ENCODE data around the gene NAALADL2. TPM values are rescaled to one million over a fixed set of nuclear protein-coding genes. Genes with fewer than 3 reads are reported as not detected.

NAALADL2 gene
- total RNA-seq, 5 donors from 2014 or later (not counting 1 experiment from before 2014, with no cell fraction given): 0.13 to 1.4 (median 0.36) TPM; not detected in 1

- WGBS (ENCODE audit: insufficient coverage): no CpG with 5 or more reads among the region's 3 CpGs
- Histone ChIP-seq H3K36me3 (ENCODE audit: control insufficient read depth in 2 of 2, extremely low read depth in 1 of 2, insufficient read depth in 1 of 2, low read length in 1 of 2) (no peaks in the 10 kb centered on the region), H3K9me3 (no peaks in the 10 kb centered on the region), H3K4me3 (ENCODE audit: control insufficient read depth in 1 of 2, extremely low read depth in 1 of 2, low read length in 1 of 2) (no peak overlapping the region), H3K27me3 (replicated peaks in 1 of 2; ENCODE audit: control insufficient read depth in 2 of 2, extremely low read depth in 1 of 2, insufficient read depth in 2 of 2, low read length in 1 of 2) (no peaks in the 10 kb centered on the region), H3K4me1 (ENCODE audit: control insufficient read depth in 1 of 2, extremely low read depth in 1 of 2, insufficient read depth in 2 of 2, low read length in 2 of 2) (no peaks in the 10 kb centered on the region), H3K27ac (ENCODE audit: low read length) (no peak overlapping the region)
- H3K27me3 Mint-ChIP-seq: no peaks in the 10 kb centered on the region
- H3K4me1 Mint-ChIP-seq: no peaks in the 10 kb centered on the region
- H3K27ac Mint-ChIP-seq: no peak overlapping the region
- H3K4me3 Mint-ChIP-seq: no peak overlapping the region
- ATAC-seq (replicated peaks in 1 of 4) (no peak), DNase-seq (no peak)
- CTCF ChIA-PET: no interaction called here
- H3K9me3 Mint-ChIP-seq: peaks cover 0 to 11% (median 9%) of the 10 kb centered on the region in 3 donors
- POLR2A ChIA-PET: interaction anchor here in 1 of 2 donors (0.7 kb wide), 1 partner anchor 17 kb away, joined by 3 read pairs; no protein-coding TSS in a partner anchor
- H3K36me3 Mint-ChIP-seq: no peaks in the 10 kb centered on the region
These were observed 796.2 kb downstream of the NAALADL2 start for GRCh38 chr3:175655351-175655750.

- Mint-ChIP-seq H3K27me3 (no peaks in the 10 kb centered on the region), H3K27ac (no peak overlapping the region), H3K36me3 (no peaks in the 10 kb centered on the region), H3K4me3 (no peak overlapping the region), H3K4me1 (no peaks in the 10 kb centered on the region), H3K9me3 (peaks cover 0 to 12% (median 11%) of the 10 kb centered on the region in 3 donors)
- Histone ChIP-seq H3K27me3 (replicated peaks in 1 of 2; ENCODE audit: control insufficient read depth in 2 of 2, extremely low read depth in 1 of 2, insufficient read depth in 2 of 2, low read length in 1 of 2) (no peaks in the 10 kb centered on the region), H3K27ac (ENCODE audit: low read length) (no peak overlapping the region), H3K4me3 (ENCODE audit: control insufficient read depth in 1 of 2, extremely low read depth in 1 of 2, low read length in 1 of 2) (no peak overlapping the region), H3K9me3 (no peaks in the 10 kb centered on the region), H3K4me1 (ENCODE audit: control insufficient read depth in 1 of 2, extremely low read depth in 1 of 2, insufficient read depth in 2 of 2, low read length in 2 of 2) (no peaks in the 10 kb centered on the region), H3K36me3 (ENCODE audit: control insufficient read depth in 2 of 2, extremely low read depth in 1 of 2, insufficient read depth in 1 of 2, low read length in 1 of 2) (no peaks in the 10 kb centered on the region)
- POLR2A ChIA-PET: no interaction called here
- ATAC-seq (replicated peaks in 1 of 4) (no peak), DNase-seq (no peak)
- WGBS (ENCODE audit: insufficient coverage): no CpG with 5 or more reads among the region's 1 CpG
- CTCF ChIA-PET: no interaction called here
These were observed 797.3 kb downstream of the NAALADL2 start for GRCh38 chr3:175656461-175656860.

DNA sequence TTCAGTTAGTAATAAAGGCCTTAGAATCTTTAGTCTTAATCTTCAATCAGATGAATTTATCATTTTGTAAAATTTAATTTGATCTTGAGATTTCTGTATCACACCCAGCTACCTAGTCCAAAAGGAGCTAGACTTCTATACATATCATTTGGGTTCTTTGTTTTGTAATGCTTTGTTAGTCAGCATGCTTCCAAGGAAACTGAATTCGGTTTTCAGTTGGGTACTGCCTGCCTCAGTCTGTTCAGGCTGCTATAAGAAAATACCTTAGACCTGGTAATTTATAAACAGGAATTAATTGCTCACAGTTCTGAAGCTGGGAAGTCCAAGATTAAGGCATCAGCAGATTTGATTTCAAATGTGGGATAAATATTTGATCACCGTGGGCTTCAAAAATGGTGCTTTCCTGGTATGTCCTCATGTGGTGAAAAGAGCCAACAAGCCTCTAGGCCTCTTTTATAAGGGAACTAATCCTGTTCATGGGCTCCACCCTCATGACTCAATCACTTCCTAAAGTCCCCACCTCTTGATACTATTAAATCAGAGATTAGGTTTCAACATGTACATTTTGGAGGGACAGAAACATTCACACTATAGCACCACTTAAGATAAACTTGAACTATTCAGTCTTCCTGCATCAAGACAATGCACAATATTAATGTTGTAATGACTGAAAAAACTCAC, 800.7 kb downstream of the NAALADL2 start:
- Mint-ChIP-seq H3K36me3 (no peaks in the 10 kb centered on the region), H3K9me3 (peaks cover 0 to 5% (median 1%) of the 10 kb centered on the region in 3 donors), H3K4me3 (no peak overlapping the region), H3K27ac (no peak overlapping the region), H3K4me1 (no peaks in the 10 kb centered on the region), H3K27me3 (no peaks in the 10 kb centered on the region)
- DNase-seq: no peak
- no peak for ATAC-seq (replicated peaks in 1 of 4)
- no peaks in the 10 kb centered on the region for H3K4me1 ChIP-seq (ENCODE audit: control insufficient read depth in 1 of 2, extremely low read depth in 1 of 2, insufficient read depth in 2 of 2, low read length in 2 of 2)
- no peaks in the 10 kb centered on the region for H3K36me3 ChIP-seq (ENCODE audit: control insufficient read depth in 2 of 2, extremely low read depth in 1 of 2, insufficient read depth in 1 of 2, low read length in 1 of 2)
- H3K27ac ChIP-seq (ENCODE audit: low read length): no peak overlapping the region
- no peak overlapping the region for H3K4me3 ChIP-seq (ENCODE audit: control insufficient read depth in 1 of 2, extremely low read depth in 1 of 2, low read length in 1 of 2)
- no peaks in the 10 kb centered on the region for H3K9me3 ChIP-seq
- no CpG with 5 or more reads among the region's 2 CpGs for WGBS (ENCODE audit: insufficient coverage)
- ChIA-PET POLR2A (no interaction called here), CTCF (no interaction called here)
- no peaks in the 10 kb centered on the region for H3K27me3 ChIP-seq (replicated peaks in 1 of 2; ENCODE audit: control insufficient read depth in 2 of 2, extremely low read depth in 1 of 2, insufficient read depth in 2 of 2, low read length in 1 of 2)

DNA sequence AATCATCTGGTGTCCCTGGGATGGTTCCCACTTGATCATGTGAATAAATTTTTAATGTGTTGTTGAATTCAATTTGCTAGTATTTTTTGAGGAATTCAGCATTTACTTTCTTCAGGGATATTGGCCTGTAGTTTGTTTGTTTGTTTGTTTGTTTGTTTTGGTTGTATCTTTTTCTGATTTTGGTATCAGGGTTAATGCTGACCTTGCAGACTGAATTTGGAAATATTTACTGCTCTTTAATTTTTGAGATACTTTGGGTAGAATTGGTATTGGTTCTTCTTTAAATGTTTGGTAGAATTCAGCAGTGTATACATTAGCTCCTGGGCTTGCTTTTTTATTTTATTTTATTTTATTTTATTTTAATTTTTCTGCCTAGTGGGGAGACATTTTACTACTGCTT, 803.7 kb downstream of the NAALADL2 start:
- ChIA-PET CTCF (no interaction called here), POLR2A (no interaction called here)
- H3K27me3 Mint-ChIP-seq: no peaks in the 10 kb centered on the region
- no peaks in the 10 kb centered on the region for H3K27me3 ChIP-seq (replicated peaks in 1 of 2; ENCODE audit: control insufficient read depth in 2 of 2, extremely low read depth in 1 of 2, insufficient read depth in 2 of 2, low read length in 1 of 2)
- H3K4me1 Mint-ChIP-seq: no peaks in the 10 kb centered on the region
- H3K36me3 Mint-ChIP-seq: no peaks in the 10 kb centered on the region
- H3K27ac Mint-ChIP-seq: no peak overlapping the region
- no peaks in the 10 kb centered on the region for H3K4me1 ChIP-seq (ENCODE audit: control insufficient read depth in 1 of 2, extremely low read depth in 1 of 2, insufficient read depth in 2 of 2, low read length in 2 of 2)
- no peak overlapping the region for H3K4me3 Mint-ChIP-seq
- H3K36me3 ChIP-seq (ENCODE audit: control insufficient read depth in 2 of 2, extremely low read depth in 1 of 2, insufficient read depth in 1 of 2, low read length in 1 of 2): no peaks in the 10 kb centered on the region
- H3K27ac ChIP-seq (ENCODE audit: low read length): no peak overlapping the region
- H3K9me3 Mint-ChIP-seq: peaks cover 4 to 13% (median 5%) of the 10 kb centered on the region in 3 donors
- H3K9me3 ChIP-seq: no peaks in the 10 kb centered on the region
- DNase-seq: no peak
- no peak overlapping the region for H3K4me3 ChIP-seq (ENCODE audit: control insufficient read depth in 1 of 2, extremely low read depth in 1 of 2, low read length in 1 of 2)
- no peak for ATAC-seq (replicated peaks in 1 of 4)

DNA sequence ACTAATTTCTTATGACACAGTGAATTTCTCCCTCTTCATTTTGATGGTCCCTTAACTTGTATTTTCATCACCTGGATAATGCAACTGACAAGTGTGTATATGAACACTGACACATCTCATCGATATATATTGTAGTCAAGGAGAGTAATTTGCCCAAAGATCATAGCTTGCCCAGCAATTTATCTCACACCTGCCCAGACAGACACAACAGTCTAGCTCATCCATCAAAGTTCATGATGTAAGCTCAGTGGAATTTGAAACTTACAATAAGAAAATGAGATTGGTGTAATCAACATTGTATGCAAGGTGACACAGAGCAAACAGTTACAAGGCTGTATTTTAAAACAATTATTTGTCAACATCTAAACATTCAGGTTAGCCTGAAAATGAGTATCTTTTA, 805.8 kb downstream of the NAALADL2 start:
- CTCF ChIA-PET: interaction anchor here in 1 of 2 donors (0.6 kb wide), 1 partner anchor 145 kb away, joined by 4 read pairs; no protein-coding TSS in a partner anchor
- no CpG with 5 or more reads among the region's 1 CpG for WGBS (ENCODE audit: insufficient coverage)

GRCh38 chr3:175668300-175668699, 809.2 kb downstream of the NAALADL2 start:
- no peak overlapping the region for H3K27ac Mint-ChIP-seq
- no peaks in the 10 kb centered on the region for H3K27me3 Mint-ChIP-seq
- no peaks in the 10 kb centered on the region for H3K9me3 ChIP-seq
- no peak overlapping the region for H3K4me3 Mint-ChIP-seq
- ChIA-PET POLR2A (no interaction called here), CTCF (no interaction called here)
- peaks cover 3 to 17% (median 8%) of the 10 kb centered on the region in 3 donors for H3K9me3 Mint-ChIP-seq
- WGBS (ENCODE audit: insufficient coverage): no CpG with 5 or more reads among the region's 1 CpG
- H3K36me3 Mint-ChIP-seq: no peaks in the 10 kb centered on the region
- no peak overlapping the region for H3K27ac ChIP-seq (ENCODE audit: low read length)
- H3K4me1 ChIP-seq (ENCODE audit: control insufficient read depth in 1 of 2, extremely low read depth in 1 of 2, insufficient read depth in 2 of 2, low read length in 2 of 2): no peaks in the 10 kb centered on the region
- no peaks in the 10 kb centered on the region for H3K27me3 ChIP-seq (replicated peaks in 1 of 2; ENCODE audit: control insufficient read depth in 2 of 2, extremely low read depth in 1 of 2, insufficient read depth in 2 of 2, low read length in 1 of 2)
- H3K4me3 ChIP-seq (ENCODE audit: control insufficient read depth in 1 of 2, extremely low read depth in 1 of 2, low read length in 1 of 2): no peak overlapping the region
- DNase-seq (no peak), ATAC-seq (replicated peaks in 1 of 4) (no peak)
- no peaks in the 10 kb centered on the region for H3K36me3 ChIP-seq (ENCODE audit: control insufficient read depth in 2 of 2, extremely low read depth in 1 of 2, insufficient read depth in 1 of 2, low read length in 1 of 2)
- H3K4me1 Mint-ChIP-seq: no peaks in the 10 kb centered on the region

More for the DNA sequence above, 805.8 kb downstream of the NAALADL2 start:
- H3K9me3 Mint-ChIP-seq: peaks cover 4 to 17% (median 4%) of the 10 kb centered on the region in 3 donors
- no peaks in the 10 kb centered on the region for H3K27me3 Mint-ChIP-seq
- H3K9me3 ChIP-seq: no peaks in the 10 kb centered on the region
- DNase-seq (no peak), ATAC-seq (replicated peaks in 1 of 4) (no peak)
- no peaks in the 10 kb centered on the region for H3K36me3 ChIP-seq (ENCODE audit: control insufficient read depth in 2 of 2, extremely low read depth in 1 of 2, insufficient read depth in 1 of 2, low read length in 1 of 2)
- no peaks in the 10 kb centered on the region for H3K27me3 ChIP-seq (replicated peaks in 1 of 2; ENCODE audit: control insufficient read depth in 2 of 2, extremely low read depth in 1 of 2, insufficient read depth in 2 of 2, low read length in 1 of 2)
- H3K27ac Mint-ChIP-seq: no peak overlapping the region
- H3K36me3 Mint-ChIP-seq: no peaks in the 10 kb centered on the region
- no peaks in the 10 kb centered on the region for H3K4me1 Mint-ChIP-seq
- H3K4me3 Mint-ChIP-seq: no peak overlapping the region
- H3K4me1 ChIP-seq (ENCODE audit: control insufficient read depth in 1 of 2, extremely low read depth in 1 of 2, insufficient read depth in 2 of 2, low read length in 2 of 2): no peaks in the 10 kb centered on the region
- no peak overlapping the region for H3K4me3 ChIP-seq (ENCODE audit: control insufficient read depth in 1 of 2, extremely low read depth in 1 of 2, low read length in 1 of 2)
- POLR2A ChIA-PET: interaction anchor here in 1 of 2 donors (0.6 kb wide), 1 partner anchor 1579 kb away, joined by 6 read pairs; no protein-coding TSS in a partner anchor
- H3K27ac ChIP-seq (ENCODE audit: low read length): no peak overlapping the region
